ENCODE results near the gene CEP85L.

CEP85L gene

DNA sequence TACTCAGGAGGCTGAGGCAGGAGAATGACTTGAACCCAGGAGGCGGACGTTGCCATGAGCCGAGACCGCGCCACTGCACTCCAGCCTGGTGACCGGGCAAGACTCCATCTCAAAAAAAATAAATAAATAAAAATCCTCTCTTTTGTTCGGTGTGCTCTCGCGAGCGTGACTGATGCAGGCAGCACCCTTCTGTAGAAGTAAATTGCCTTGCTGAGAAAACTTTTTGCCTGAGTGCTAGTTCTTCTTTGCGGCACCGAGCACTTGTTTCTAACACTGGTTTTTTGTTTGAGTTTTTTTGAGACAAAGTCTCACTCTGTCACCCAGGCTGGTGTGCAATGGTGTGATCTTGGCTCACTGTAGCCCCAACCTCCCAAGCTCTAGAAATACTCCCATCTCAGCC lies 72.8 kb downstream of the CEP85L start:
- H3K4me3 ChIP-seq (ENCODE audit: low read depth, low read length): no peak overlapping the region
- in situ Hi-C loops (cut with HindIII; ENCODE audit: low sequenced_read_pairs): no loop called here
- no peak for TF ChIP-seq CTCF (IDR thresholded peaks at IDR 0.05; ENCODE audit: low read depth, low read length, missing control alignments)
- DNase-seq (ENCODE audit: low read depth): no peak

DNA sequence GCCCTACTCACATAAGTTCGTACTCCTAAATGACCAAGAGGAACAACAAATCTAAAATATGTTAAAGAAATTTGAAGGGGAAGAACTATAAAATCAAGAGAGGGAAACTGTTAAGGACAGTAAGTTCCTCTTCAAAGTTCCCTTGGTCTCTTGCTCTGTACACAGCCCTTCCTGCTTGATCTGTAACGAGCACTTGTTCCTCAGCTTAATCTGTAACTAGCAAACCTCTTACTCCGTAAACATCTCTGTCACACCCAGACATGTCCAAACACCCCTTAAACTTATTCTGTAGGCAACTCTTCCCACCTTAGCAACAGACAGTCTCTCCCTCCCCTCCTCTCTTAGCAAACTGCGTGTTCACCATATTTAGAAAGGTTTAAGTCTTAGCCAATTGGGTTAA lies 73.4 kb downstream of the CEP85L start:
- in situ Hi-C loops (cut with HindIII; ENCODE audit: low sequenced_read_pairs): no loop called here
- no peak for TF ChIP-seq CTCF (IDR thresholded peaks at IDR 0.05; ENCODE audit: low read depth, low read length, missing control alignments)
- no peak for DNase-seq (ENCODE audit: low read depth)
- no peak overlapping the region for H3K4me3 ChIP-seq (ENCODE audit: low read depth, low read length)

- H3K4me3 ChIP-seq (ENCODE audit: low read depth, low read length): no peak overlapping the region
- in situ Hi-C loops (cut with HindIII; ENCODE audit: low sequenced_read_pairs): no loop called here
- TF ChIP-seq CTCF (IDR thresholded peaks at IDR 0.05; ENCODE audit: low read depth, low read length, missing control alignments): no peak
- DNase-seq (ENCODE audit: low read depth): no peak
Measured at GRCh38 chr6:118574051-118574865, 77.1 kb downstream of the CEP85L start.

GRCh38 chr6:118571121-118571520 lies 80.3 kb downstream of the CEP85L start:
- in situ Hi-C loops (cut with HindIII; ENCODE audit: low sequenced_read_pairs): no loop called here
- DNase-seq (ENCODE audit: low read depth): no peak
- TF ChIP-seq CTCF (IDR thresholded peaks at IDR 0.05; ENCODE audit: low read depth, low read length, missing control alignments): no peak
- H3K4me3 ChIP-seq (ENCODE audit: low read depth, low read length): no peak overlapping the region

GRCh38 chr6:118569498-118569897 lies 81.9 kb downstream of the CEP85L start:
- no peak for DNase-seq (ENCODE audit: low read depth)
- no peak overlapping the region for H3K4me3 ChIP-seq (ENCODE audit: low read depth, low read length)
- in situ Hi-C loops (cut with HindIII; ENCODE audit: low sequenced_read_pairs): no loop called here
- TF ChIP-seq CTCF (IDR thresholded peaks at IDR 0.05; ENCODE audit: low read depth, low read length, missing control alignments): no peak

- H3K4me3 ChIP-seq (ENCODE audit: low read depth, low read length): no peak overlapping the region
- DNase-seq (ENCODE audit: low read depth): no peak
- TF ChIP-seq CTCF (IDR thresholded peaks at IDR 0.05; ENCODE audit: low read depth, low read length, missing control alignments): no peak
- in situ Hi-C loops (cut with HindIII; ENCODE audit: low sequenced_read_pairs): no loop called here
Measured at GRCh38 chr6:118567974-118568373, 83.4 kb downstream of the CEP85L start.

Measured in astrocyte of the cerebellum (primary cell).